GM10266 (cell line): ENCODE data around the gene MYO1E.
"Not testable (repeated sequence)": the region's sequence is repeated elsewhere in the genome, so short reads cannot be mapped to it uniquely, and the experiment has no call there.

Experiments used
- DNase-seq: peaks from one replicate; pipeline ENCODE4 v3.0.0; 2012; ENCODE audit errors: extremely low spot score
- CTCF ChIP-seq: IDR thresholded peaks from 2 replicates; pipeline ENCODE4 v1.5.1; 2012; ENCODE audit warnings: mild to moderate bottlenecking, low read depth; ENCODE audit not compliant: control insufficient read depth, insufficient read depth; ENCODE audit errors: missing control alignments

The MYO1E gene

GRCh38 chr15:59398220-59398619, 25.5 kb upstream of the MYO1E start:
- no peak for TF ChIP-seq CTCF
- no peak for DNase-seq

GRCh38 chr15:59396679-59397078, 24.0 kb upstream of the MYO1E start:
- no peak for TF ChIP-seq CTCF
- DNase-seq: no peak

GRCh38 chr15:59396211-59396610, 23.5 kb upstream of the MYO1E start:
- TF ChIP-seq CTCF: no peak
- DNase-seq: no peak

GRCh38 chr15:59394166-59394661, 21.5 kb upstream of the MYO1E start:
- no peak for TF ChIP-seq CTCF
- no peak for DNase-seq

- no peak for DNase-seq
- TF ChIP-seq CTCF: no peak
These were observed 19.6 kb upstream of the MYO1E start for GRCh38 chr15:59392299-59392698.

GRCh38 chr15:59388670-59389069, 16.0 kb upstream of the MYO1E start:
- no peak for TF ChIP-seq CTCF
- DNase-seq: no peak

- not testable (repeated sequence) for DNase-seq
These were observed 14.7 kb upstream of the MYO1E start for GRCh38 chr15:59387196-59387878.

- no peak for DNase-seq
- TF ChIP-seq CTCF: no peak
These were observed 12.5 kb upstream of the MYO1E start for GRCh38 chr15:59385171-59385570.
